HG02885 (cell line): Measurements from ENCODE around the gene METAP1.
"Not testable (repeated sequence)": the region's sequence is repeated elsewhere in the genome, so short reads cannot be mapped to it uniquely, and the experiment has no call there.

Experiments
- ATAC-seq: cut with Tn5 transposase; IDR thresholded peaks from one replicate; pipeline ENCODE4 v1.9.1; 2021; ENCODE audit warnings: mild to moderate bottlenecking; ENCODE audit not compliant: unreplicated experiment, poor library complexity

METAP1 gene

GRCh38 chr4:98995183-98996055, at the start of gene METAP1:
Gene METAP1, plus strand, starts transcription at chr4:98995721. Its CDS starts 33 bp downstream, at chr4:98995754.
- ATAC-seq, result peak; percentile 94

- no peak for ATAC-seq
Observed at GRCh38 chr4:98946359-98946758, 49.2 kb upstream of the METAP1 start.

GRCh38 chr4:98950925-98951324, 44.6 kb upstream of the METAP1 start:
- no peak for ATAC-seq

- ATAC-seq, result no peak
Observed at GRCh38 chr4:98951710-98952109, 43.8 kb upstream of the METAP1 start.

- no peak for ATAC-seq
Observed at GRCh38 chr4:98955229-98955628, 40.3 kb upstream of the METAP1 start.

- no peak for ATAC-seq
Observed at GRCh38 chr4:98958065-98958464, 37.5 kb upstream of the METAP1 start.

- ATAC-seq, result no peak
Observed at GRCh38 chr4:98959411-98959810, 36.1 kb upstream of the METAP1 start.

GRCh38 chr4:98961770-98962169, 33.8 kb upstream of the METAP1 start:
- ATAC-seq, result no peak

- ATAC-seq, result no peak
Observed at GRCh38 chr4:98963538-98964433, 31.7 kb upstream of the METAP1 start.

- ATAC-seq, result no peak
Observed at GRCh38 chr4:98966926-98967325, 28.6 kb upstream of the METAP1 start.

GRCh38 chr4:98967786-98968329, 27.7 kb upstream of the METAP1 start:
- no peak for ATAC-seq

GRCh38 chr4:98969878-98970785, 25.4 kb upstream of the METAP1 start:
- no peak for ATAC-seq

GRCh38 chr4:98976716-98977115, 18.8 kb upstream of the METAP1 start:
- no peak for ATAC-seq

- ATAC-seq, result no peak
Observed at GRCh38 chr4:98977557-98977956, 18.0 kb upstream of the METAP1 start.

- no peak for ATAC-seq
Observed at GRCh38 chr4:98987720-98988119, 7.8 kb upstream of the METAP1 start.

- ATAC-seq, result not testable (repeated sequence)
Observed at GRCh38 chr4:98992835-98993234, 2.7 kb upstream of the METAP1 start.

GRCh38 chr4:98993419-98994071, 2.0 kb upstream of the METAP1 start:
- no peak for ATAC-seq

- ATAC-seq, result no peak
Observed at GRCh38 chr4:98994474-98995182, 893 bp upstream of the METAP1 start.
